ENCODE results near the gene C2CD2L. TPM values are rescaled to one million over a fixed set of nuclear protein-coding genes. Genes with fewer than 3 reads are reported as not detected.

C2CD2L gene
- total and polyA plus RNA-seq, 4 donors: 2.5 to 6.3 (median 4.8) TPM

- peaks cover 6 to 21% (median 17%) of the 10 kb centered on the region in 4 donors for H3K4me1 ChIP-seq (ENCODE audit: control insufficient read depth in 4 of 4, insufficient read depth in 4 of 4, low read length in 3 of 4)
- H3K36me3 ChIP-seq (ENCODE audit: control insufficient read depth in 4 of 4, insufficient read depth in 3 of 4, low read depth in 1 of 4, low read length in 3 of 4): peaks cover 0 to 16% (median 10%) of the 10 kb centered on the region in 4 donors
- no peak overlapping the region for H3K4me3 ChIP-seq (ENCODE audit: low read depth in 1 of 3, low read length in 3 of 3)
- TF ChIP-seq, protein P1, sequence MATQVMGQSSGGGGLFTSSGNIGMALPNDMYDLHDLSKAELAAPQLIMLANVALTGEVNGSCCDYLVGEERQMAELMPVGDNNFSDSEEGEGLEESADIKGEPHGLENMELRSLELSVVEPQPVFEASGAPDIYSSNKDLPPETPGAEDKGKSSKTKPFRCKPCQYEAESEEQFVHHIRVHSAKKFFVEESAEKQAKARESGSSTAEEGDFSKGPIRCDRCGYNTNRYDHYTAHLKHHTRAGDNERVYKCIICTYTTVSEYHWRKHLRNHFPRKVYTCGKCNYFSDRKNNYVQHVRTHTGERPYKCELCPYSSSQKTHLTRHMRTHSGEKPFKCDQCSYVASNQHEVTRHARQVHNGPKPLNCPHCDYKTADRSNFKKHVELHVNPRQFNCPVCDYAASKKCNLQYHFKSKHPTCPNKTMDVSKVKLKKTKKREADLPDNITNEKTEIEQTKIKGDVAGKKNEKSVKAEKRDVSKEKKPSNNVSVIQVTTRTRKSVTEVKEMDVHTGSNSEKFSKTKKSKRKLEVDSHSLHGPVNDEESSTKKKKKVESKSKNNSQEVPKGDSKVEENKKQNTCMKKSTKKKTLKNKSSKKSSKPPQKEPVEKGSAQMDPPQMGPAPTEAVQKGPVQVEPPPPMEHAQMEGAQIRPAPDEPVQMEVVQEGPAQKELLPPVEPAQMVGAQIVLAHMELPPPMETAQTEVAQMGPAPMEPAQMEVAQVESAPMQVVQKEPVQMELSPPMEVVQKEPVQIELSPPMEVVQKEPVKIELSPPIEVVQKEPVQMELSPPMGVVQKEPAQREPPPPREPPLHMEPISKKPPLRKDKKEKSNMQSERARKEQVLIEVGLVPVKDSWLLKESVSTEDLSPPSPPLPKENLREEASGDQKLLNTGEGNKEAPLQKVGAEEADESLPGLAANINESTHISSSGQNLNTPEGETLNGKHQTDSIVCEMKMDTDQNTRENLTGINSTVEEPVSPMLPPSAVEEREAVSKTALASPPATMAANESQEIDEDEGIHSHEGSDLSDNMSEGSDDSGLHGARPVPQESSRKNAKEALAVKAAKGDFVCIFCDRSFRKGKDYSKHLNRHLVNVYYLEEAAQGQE (IDR thresholded peaks at IDR 0.05): no peak
- TF ChIP-seq YY1 (IDR thresholded peaks at IDR 0.05): no peak
- no peak for TF ChIP-seq GABPA (IDR thresholded peaks at IDR 0.05 in 1 of 2, conservative IDR thresholded peaks at IDR 0.05 in 1 of 2)
- no peak for TF ChIP-seq SP1 (IDR thresholded peaks at IDR 0.05)
- TF ChIP-seq RXRA (IDR thresholded peaks at IDR 0.05): no peak
- TF ChIP-seq EGR1 (IDR thresholded peaks at IDR 0.05; ENCODE audit: low read depth in 2 of 2): no peak
- no peak for TF ChIP-seq FOXA2 (IDR thresholded peaks at IDR 0.05)
- TF ChIP-seq HNF4G (IDR thresholded peaks at IDR 0.05): no peak
- no peak for TF ChIP-seq TAF1 (conservative IDR thresholded peaks at IDR 0.05)
- TF ChIP-seq HNF4A (conservative IDR thresholded peaks at IDR 0.05): no peak
- TF ChIP-seq MAX (IDR thresholded peaks at IDR 0.05): no peak
- no peak for TF ChIP-seq JUND (IDR thresholded peaks at IDR 0.05)
- TF ChIP-seq ZBTB33 (IDR thresholded peaks at IDR 0.05): no peak
- no peak for TF ChIP-seq ATF3 (IDR thresholded peaks at IDR 0.05)
- H3K27me3 ChIP-seq (ENCODE audit: control insufficient read depth in 4 of 4, insufficient read depth in 4 of 4, low read length in 3 of 4): no peaks in the 10 kb centered on the region
- no peaks in the 10 kb centered on the region for H3K9me3 ChIP-seq (ENCODE audit: control insufficient read depth in 4 of 4, low read length in 3 of 4)
- H3K27ac ChIP-seq (ENCODE audit: low read depth in 1 of 2, low read length in 2 of 2): no peak overlapping the region
- DNase-seq (ENCODE audit: low spot score): no peak
- 97% methylated on average over 1 of the region's 1 CpG for WGBS
- H3K9ac ChIP-seq (ENCODE audit: low read depth in 1 of 2, low read length in 2 of 2): no peak overlapping the region
Observed at GRCh38 chr11:119118946-119119345, 11.8 kb downstream of the C2CD2L start.

GRCh38 chr11:119120639-119121007, 13.5 kb downstream of the C2CD2L start:
- DNase-seq (ENCODE audit: low spot score): no peak
- no peaks in the 10 kb centered on the region for H3K9me3 ChIP-seq (ENCODE audit: control insufficient read depth in 4 of 4, low read length in 3 of 4)
- peak overlapping the region; percentile 66 to 73 for H3K27ac ChIP-seq (ENCODE audit: low read depth in 1 of 2, low read length in 2 of 2)
- peaks cover 4 to 12% (median 9%) of the 10 kb centered on the region in 4 donors for H3K36me3 ChIP-seq (ENCODE audit: control insufficient read depth in 4 of 4, insufficient read depth in 3 of 4, low read depth in 1 of 4, low read length in 3 of 4)
- H3K4me1 ChIP-seq (ENCODE audit: control insufficient read depth in 4 of 4, insufficient read depth in 4 of 4, low read length in 3 of 4): peaks cover 6 to 25% (median 18%) of the 10 kb centered on the region in 4 donors
- 27% methylated on average over 5 of the region's 5 CpGs for WGBS
- peak overlapping the region; percentile 43 to 79 (median 76) for H3K4me3 ChIP-seq (ENCODE audit: low read depth in 1 of 3, low read length in 3 of 3)
- peak overlapping the region; percentile 73 to 88 for H3K9ac ChIP-seq (ENCODE audit: low read depth in 1 of 2, low read length in 2 of 2)
- H3K27me3 ChIP-seq (ENCODE audit: control insufficient read depth in 4 of 4, insufficient read depth in 4 of 4, low read length in 3 of 4): no peaks in the 10 kb centered on the region
- TF ChIP-seq HNF4A (conservative IDR thresholded peaks at IDR 0.05) (no peak), MAX (IDR thresholded peaks at IDR 0.05) (no peak), FOXA1 (IDR thresholded peaks at IDR 0.05) (no peak), JUND (IDR thresholded peaks at IDR 0.05) (no peak), RXRA (IDR thresholded peaks at IDR 0.05) (no peak), HNF4G (IDR thresholded peaks at IDR 0.05) (no peak), ATF3 (IDR thresholded peaks at IDR 0.05) (no peak), CTCF (IDR thresholded peaks at IDR 0.05; ENCODE audit: low read depth, low read length, missing input control) (no peak), RAD21 (IDR thresholded peaks at IDR 0.05) (no peak), ZBTB33 (IDR thresholded peaks at IDR 0.05) (no peak), SP1 (IDR thresholded peaks at IDR 0.05) (no peak), EGR1 (IDR thresholded peaks at IDR 0.05; ENCODE audit: low read depth in 2 of 2) (no peak)
- TF ChIP-seq, protein P1 (IDR thresholded peaks at IDR 0.05): no peak

Data from liver (tissue), 9 donors.